ENCODE results near the gene CDA. TPM values are rescaled to one million over a fixed set of nuclear protein-coding genes. Genes with fewer than 3 reads are reported as not detected.

Gene CDA
- total RNA-seq, 2 donors from 2014 or later = 29.1 to 110 TPM

- no peak overlapping the region for H3K4me3 ChIP-seq
- intact Hi-C loops (cut with DNase I) = no loop called here
- H3K4me1 ChIP-seq = no peaks in the 10 kb centered on the region
- H3K36me3 ChIP-seq = no peaks in the 10 kb centered on the region
- peaks cover 50% of the 10 kb centered on the region for H3K27me3 ChIP-seq
- no peak for DNase-seq
- no peak overlapping the region for H3K27ac ChIP-seq
- H3K9ac ChIP-seq (ENCODE audit: low read depth in 2 of 2, low read length in 2 of 2) = peak overlapping the region in 1 of 2 donors; percentile 12
- TF ChIP-seq, protein P1, sequence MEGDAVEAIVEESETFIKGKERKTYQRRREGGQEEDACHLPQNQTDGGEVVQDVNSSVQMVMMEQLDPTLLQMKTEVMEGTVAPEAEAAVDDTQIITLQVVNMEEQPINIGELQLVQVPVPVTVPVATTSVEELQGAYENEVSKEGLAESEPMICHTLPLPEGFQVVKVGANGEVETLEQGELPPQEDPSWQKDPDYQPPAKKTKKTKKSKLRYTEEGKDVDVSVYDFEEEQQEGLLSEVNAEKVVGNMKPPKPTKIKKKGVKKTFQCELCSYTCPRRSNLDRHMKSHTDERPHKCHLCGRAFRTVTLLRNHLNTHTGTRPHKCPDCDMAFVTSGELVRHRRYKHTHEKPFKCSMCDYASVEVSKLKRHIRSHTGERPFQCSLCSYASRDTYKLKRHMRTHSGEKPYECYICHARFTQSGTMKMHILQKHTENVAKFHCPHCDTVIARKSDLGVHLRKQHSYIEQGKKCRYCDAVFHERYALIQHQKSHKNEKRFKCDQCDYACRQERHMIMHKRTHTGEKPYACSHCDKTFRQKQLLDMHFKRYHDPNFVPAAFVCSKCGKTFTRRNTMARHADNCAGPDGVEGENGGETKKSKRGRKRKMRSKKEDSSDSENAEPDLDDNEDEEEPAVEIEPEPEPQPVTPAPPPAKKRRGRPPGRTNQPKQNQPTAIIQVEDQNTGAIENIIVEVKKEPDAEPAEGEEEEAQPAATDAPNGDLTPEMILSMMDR (IDR thresholded peaks at IDR 0.05) = no peak
- H3K9me3 ChIP-seq = no peaks in the 10 kb centered on the region
Measured at GRCh38 chr1:20552728-20553445, 36.0 kb upstream of the CDA start.

DNA sequence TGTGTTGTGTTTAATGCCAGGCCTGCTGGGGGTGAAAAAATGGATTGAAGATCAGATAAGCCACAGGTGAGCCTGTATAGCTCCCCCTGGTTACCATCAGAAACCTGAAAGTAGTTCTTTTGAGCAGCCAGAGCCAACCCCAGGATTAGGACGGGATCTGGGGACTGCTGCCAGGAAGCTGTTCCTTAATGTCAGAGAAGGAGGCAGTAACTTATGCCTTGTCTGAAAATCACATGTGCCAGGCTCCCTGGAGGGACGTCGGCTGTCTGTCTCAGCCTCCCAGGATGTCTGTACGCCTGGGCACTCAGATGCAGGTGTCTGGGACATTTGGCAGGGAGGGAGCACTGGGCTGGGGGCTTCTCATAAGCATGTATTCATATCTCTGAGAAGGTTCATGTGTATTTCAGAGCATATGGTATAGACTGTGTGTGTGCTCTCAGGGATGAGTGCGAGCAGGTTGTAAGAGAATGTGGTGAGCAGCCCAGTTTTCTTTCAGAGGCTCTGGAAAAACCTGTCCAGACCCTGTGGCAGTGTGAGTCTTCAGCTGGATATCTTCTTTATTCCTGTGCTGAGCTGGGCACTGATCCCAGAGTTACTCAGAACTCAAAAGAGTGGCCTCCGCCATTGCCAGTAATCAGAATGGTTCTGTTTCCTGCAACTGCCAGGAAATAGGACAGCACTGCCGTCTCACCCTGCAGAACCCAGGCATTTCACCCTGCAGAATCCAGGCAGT, 33.7 kb upstream of the CDA start:
- Histone ChIP-seq H3K9me3 (no peaks in the 10 kb centered on the region), H3K27me3 (peaks cover 50% of the 10 kb centered on the region), H3K4me3 (no peak overlapping the region), H3K9ac (ENCODE audit: low read depth in 2 of 2, low read length in 2 of 2) (no peak overlapping the region), H3K36me3 (no peaks in the 10 kb centered on the region), H3K27ac (no peak overlapping the region), H3K4me1 (no peaks in the 10 kb centered on the region)
- no peak for DNase-seq
- TF ChIP-seq, protein P1 (IDR thresholded peaks at IDR 0.05) = no peak
- intact Hi-C loops (cut with DNase I) = no loop called here

- TF ChIP-seq, protein P1 (IDR thresholded peaks at IDR 0.05) = no peak
- Histone ChIP-seq H3K4me3 (no peak overlapping the region), H3K27me3 (peaks cover 50% of the 10 kb centered on the region), H3K27ac (no peak overlapping the region), H3K9me3 (no peaks in the 10 kb centered on the region), H3K4me1 (no peaks in the 10 kb centered on the region), H3K9ac (ENCODE audit: low read depth in 2 of 2, low read length in 2 of 2) (no peak overlapping the region), H3K36me3 (no peaks in the 10 kb centered on the region)
- intact Hi-C loops (cut with DNase I) = no loop called here
- no peak for DNase-seq
Measured at GRCh38 chr1:20555758-20556120, 33.2 kb upstream of the CDA start.

DNA sequence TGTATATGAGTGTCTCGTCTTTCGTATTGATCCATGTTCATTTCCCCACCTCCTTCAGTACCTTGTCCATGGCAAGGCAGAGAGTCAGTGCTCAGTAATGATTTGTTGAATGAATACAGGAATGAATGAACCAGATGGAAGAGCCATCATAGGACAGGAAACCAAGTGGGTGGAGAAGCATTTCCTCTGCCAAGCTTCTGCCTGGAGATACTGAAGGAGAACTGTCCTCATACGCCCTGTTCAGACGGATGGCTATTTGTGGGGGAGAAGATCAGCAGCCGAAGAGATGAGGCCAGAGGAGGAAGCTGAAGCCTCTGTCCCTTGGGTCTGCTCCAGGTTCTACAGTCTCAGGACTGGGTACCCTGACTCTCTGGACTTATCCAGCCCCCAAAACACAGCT, 30.7 kb upstream of the CDA start:
- no peak overlapping the region for H3K27ac ChIP-seq
- H3K9me3 ChIP-seq = no peaks in the 10 kb centered on the region
- no peak overlapping the region for H3K9ac ChIP-seq (ENCODE audit: low read depth in 2 of 2, low read length in 2 of 2)
- H3K4me3 ChIP-seq = no peak overlapping the region
- no peaks in the 10 kb centered on the region for H3K4me1 ChIP-seq
- H3K36me3 ChIP-seq = no peaks in the 10 kb centered on the region
- peaks cover 26% of the 10 kb centered on the region for H3K27me3 ChIP-seq
- intact Hi-C loops (cut with DNase I) = no loop called here
- TF ChIP-seq, protein P1 (IDR thresholded peaks at IDR 0.05) = no peak
- DNase-seq = no peak

GRCh38 chr1:20560966-20561365, 27.9 kb upstream of the CDA start:
- H3K4me3 ChIP-seq = no peak overlapping the region
- no peak for DNase-seq
- intact Hi-C loops (cut with DNase I) = no loop called here
- no peaks in the 10 kb centered on the region for H3K36me3 ChIP-seq
- no peaks in the 10 kb centered on the region for H3K9me3 ChIP-seq
- H3K27ac ChIP-seq = no peak overlapping the region
- no peaks in the 10 kb centered on the region for H3K27me3 ChIP-seq
- no peak overlapping the region for H3K9ac ChIP-seq (ENCODE audit: low read depth in 2 of 2, low read length in 2 of 2)
- H3K4me1 ChIP-seq = no peaks in the 10 kb centered on the region
- TF ChIP-seq, protein P1 (IDR thresholded peaks at IDR 0.05) = no peak

Measured in colonic mucosa (tissue), 4 donors.